ENCODE results near the gene TIMP4.

DNA sequence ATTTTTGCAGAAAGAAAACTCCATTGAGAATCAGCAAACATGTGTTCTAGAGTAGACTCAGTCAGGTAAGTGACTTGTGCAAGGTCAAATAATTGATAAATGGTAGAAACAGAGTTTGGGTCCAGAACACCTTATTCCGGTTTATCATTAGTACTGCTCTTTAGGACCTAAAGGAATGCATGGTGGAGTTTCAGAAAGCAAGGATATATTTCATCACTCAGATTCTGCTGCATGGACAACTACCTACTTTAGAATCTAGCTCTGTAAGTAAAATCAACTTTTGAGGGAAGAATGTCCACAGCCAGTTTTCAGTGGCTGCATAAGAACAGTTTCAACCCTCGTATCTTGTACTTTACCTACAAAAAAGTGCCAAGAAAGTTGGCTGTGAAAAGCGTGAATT is 43.6 kb downstream of the TIMP4 start:
- TF ChIP-seq EP300 (IDR thresholded peaks at IDR 0.05; ENCODE audit: low read depth) (no peak), POLR2AphosphoS5 (IDR thresholded peaks at IDR 0.05) (no peak)
- TF ChIP-seq, protein P1, sequence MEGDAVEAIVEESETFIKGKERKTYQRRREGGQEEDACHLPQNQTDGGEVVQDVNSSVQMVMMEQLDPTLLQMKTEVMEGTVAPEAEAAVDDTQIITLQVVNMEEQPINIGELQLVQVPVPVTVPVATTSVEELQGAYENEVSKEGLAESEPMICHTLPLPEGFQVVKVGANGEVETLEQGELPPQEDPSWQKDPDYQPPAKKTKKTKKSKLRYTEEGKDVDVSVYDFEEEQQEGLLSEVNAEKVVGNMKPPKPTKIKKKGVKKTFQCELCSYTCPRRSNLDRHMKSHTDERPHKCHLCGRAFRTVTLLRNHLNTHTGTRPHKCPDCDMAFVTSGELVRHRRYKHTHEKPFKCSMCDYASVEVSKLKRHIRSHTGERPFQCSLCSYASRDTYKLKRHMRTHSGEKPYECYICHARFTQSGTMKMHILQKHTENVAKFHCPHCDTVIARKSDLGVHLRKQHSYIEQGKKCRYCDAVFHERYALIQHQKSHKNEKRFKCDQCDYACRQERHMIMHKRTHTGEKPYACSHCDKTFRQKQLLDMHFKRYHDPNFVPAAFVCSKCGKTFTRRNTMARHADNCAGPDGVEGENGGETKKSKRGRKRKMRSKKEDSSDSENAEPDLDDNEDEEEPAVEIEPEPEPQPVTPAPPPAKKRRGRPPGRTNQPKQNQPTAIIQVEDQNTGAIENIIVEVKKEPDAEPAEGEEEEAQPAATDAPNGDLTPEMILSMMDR (IDR thresholded peaks at IDR 0.05): no peak

Data from transverse colon (tissue), 4 donors.